HG03097 (cell line): ENCODE results near the gene NFIX.

Experiments
- ATAC-seq: cut with Tn5 transposase; IDR thresholded peaks from one replicate; pipeline ENCODE4 v1.9.1; 2021; ENCODE audit not compliant: unreplicated experiment, low FRiP score

NFIX gene

DNA sequence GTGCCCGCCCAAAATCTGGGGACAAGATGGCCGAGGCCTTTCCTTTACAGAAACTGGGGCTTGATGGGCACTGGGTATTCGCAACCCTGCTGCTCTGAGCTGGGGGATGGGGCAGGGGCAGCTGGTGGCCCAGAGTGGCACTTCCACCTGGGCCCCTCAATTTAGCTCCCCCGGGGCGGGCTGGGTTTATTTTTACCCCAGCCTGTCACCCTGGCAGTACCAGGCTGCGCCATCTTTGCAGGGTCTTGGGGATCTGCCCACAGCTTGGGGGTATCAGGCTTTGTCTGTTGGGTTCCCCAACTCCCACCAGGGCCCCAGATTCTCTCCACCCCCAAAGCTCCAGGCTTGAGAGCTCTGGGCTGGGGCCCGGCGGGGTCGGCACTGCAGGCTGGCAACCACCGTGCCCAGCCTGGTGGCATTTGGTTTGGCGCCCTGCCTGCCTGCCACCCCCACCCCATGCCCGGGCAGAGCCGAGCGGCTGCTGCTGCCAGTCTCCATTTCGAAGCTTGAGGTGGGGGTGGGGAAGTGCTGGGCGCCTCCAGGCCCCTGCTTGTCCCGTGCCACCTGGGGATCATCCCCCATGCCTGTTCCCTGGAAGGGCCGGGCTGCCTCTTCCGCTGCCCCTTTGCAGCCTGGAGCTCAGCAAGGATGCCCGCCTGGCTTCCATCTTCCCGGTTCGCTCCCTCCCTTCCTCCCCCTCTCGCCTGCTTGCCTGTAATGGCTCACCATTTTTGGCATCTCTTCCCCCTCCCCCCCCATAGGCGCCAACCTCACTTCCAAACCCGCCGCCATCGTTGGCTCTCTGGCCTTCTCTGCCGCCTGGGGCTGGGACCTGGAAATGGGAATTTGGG is 11.4 kb downstream of the NFIX start:
- no peak for ATAC-seq

DNA sequence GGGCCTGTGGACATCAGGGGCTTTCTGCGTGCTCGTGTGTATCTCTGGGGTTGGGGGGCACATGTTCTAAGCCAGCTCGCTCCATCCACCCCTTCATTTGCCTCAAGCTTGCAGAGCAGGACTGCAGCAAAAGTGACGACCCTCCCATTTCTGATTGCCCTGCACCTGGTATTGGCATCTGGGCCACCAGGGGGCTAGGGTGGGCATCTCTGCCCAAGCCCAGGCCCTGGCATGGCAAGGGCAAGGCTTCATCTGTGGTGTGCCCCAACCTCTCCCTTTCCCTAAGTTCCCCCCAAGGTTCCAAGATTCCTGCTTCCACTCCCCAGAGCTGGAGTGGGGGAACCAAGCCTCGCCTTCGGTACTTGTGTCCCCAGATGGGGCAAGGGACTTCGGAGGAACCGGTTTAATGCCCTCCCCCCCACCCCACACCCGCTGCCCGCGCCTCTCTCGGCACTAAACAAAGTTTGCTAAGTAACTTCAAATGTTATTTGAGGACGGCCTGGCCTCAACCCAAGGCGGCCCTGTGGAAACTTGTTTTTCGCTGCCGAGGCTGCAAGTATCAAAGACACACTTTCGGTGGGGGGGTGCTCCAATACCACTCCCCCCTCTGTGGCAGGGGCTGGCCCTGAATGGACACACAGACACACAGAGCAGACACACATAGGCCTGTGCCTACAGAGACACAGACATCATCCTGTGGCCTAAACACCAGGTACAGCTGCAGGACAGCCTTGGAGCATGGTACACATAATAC is 12.2 kb downstream of the NFIX start:
- no peak for ATAC-seq

DNA sequence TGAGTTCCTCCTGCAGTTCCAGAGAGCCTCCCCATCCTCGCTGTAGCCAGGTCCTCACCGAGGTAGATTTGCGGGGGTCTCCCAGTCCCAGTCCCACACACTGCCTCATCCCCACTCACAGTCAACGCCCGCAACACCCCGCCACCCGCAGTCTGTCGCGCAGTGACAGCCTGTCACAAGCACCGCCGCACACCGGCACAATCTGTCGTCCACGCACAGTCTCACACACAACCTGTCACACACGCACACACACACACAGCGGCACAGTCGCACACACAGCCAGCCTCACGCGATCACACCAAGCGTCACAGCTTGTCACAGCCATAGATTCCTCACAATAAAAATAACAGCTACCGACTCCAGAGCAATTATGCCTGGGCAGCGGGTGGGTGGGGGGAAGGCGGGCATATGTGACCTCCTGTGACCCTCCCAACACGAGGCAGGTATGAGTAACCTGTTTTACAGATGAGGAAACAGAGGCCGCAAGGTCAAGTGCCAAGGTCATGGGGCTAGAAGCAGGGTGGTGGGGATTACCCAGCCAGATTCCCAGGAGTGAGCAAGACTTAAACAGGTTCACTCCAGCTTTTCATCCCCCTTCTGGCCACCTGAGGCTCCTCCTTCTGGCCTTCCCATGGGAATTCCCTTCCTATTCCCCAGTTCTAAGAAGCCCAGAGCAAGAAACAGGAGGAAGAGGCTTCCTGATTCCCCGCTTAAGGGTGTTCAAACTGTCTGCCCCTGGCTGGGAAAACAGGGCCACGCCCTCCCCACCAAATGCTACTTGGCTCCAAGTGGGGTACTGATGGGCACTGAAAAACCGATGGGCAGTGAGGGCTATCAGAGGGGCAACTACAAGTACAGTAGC is 13.9 kb downstream of the NFIX start:
- ATAC-seq, result no peak

DNA sequence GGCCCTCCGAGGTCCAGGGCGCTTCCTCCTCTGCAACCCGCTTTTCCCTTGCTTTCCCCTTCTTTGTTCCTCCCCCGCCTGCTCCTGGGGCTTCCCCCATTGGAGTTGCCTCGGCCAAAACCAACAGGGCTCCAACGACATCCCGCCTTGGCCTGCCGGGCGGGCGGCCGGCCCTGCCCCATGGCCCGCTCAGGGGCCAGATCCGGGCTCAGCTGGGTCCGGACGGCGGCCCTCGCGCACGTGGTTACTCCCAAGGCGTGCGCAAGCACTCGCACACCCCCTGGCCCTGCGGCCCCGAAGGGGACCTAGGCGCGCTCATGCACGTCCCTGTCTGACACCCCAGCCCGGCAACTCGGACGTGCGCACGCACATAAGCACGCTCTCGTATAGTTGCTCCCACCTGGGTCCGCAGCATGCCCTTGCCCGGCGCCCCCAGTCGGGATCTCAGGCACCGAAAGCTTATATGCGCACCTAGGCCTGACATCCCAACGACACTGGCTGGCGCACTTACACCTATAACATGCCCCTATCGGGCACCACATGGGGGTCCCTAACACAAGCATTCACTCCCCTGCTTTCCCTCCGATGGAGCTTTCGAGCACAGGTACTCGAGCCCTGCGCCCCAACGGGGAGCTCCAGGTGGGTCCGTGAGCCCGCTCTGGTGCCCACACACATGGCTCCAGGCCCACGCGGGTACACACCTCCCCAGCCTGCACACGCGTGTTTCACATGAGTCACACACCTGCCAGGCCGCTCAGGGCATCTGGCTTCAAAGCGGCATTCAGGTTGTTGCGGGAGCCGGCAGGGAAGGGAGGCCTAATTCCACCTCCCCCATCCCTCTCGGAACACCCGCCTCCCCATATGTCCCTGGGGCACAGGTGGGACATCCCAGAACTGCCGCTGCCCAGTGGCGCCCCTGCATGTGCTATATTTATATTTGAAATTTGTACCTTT is 15.0 kb downstream of the NFIX start:
- ATAC-seq, result no peak

DNA sequence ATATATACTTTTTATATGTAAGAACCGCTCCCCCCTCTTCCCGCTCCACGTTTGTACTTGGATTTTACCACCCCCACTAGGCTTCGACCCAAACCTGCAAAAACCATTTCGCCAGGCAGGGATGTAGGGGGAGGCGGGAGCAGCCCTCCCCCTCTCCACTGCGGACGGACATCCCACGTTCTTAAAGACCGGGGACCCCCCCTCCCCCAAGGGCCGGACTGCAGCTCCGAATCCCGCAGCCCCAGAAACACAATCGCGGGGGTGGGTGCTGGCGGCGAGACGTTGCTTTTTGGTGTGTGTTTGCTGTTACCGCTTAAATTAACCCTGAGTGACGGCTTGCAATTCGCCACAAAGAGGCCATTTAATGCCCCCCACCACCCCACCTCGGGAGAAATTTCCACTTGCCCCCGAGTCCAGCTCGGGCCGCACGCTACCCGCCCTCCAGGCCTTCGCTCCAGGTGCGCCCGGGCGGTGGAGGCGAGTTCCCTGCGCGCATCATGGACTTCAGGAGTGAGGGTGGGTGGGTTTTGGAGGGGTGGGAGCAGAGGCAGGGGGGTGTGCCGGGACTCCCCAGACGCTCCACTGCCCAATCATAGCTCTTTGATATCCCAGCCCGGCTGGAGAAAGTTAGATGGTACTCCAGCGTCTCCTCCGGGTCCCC is 15.8 kb downstream of the NFIX start:
- ATAC-seq, result no peak

DNA sequence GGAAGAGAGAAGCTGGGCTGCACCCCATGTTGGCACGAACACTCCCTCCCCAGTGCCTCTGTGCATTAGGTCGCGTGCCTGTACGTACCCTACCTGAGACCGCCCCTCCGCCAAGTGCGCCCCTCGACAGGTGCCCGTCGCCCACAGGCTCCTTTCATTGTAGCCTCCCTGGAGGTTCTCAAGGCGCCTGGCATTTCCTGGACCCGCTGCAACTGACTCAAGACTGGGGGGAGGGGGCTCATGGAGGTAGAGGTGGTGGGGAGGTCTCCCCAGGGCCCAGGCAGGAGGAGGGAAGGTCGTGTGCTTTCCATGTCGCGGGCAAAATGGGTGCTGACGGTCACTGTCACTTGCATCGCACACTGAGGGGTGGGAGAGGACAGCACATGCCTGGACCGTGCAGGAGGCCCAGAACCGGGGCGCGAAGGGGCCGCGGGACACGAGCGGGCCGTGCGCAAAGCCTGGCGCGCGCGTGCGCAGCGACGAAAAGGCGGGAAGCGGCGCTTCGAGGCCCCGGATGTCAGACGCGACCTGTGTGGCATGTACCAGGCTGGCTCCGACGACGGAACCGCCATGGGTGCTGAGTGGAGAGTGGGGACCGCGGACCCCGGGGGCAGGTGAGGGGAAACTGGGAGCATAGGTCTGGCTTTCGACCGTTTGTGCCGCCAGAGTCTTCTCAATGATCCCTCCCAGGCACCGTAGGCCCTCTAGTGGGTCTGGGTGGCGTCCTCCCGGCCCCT is 16.5 kb downstream of the NFIX start:
- no peak for ATAC-seq

DNA sequence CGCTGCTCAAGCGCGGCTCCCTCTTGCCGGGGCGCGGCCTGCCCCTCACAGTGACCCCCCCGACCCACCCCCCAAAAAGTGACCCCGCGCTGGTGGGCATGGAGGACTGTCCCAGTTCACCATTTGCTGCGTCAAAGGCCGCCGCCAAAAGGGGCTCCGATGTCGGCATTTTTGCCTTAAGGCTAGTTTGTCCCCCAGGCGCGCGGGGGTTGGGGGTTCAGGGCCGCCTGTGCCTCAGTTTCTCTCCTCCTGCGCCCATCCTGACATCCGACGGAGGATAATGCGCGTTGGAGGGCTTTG is 17.1 kb downstream of the NFIX start:
- ATAC-seq, result no peak

DNA sequence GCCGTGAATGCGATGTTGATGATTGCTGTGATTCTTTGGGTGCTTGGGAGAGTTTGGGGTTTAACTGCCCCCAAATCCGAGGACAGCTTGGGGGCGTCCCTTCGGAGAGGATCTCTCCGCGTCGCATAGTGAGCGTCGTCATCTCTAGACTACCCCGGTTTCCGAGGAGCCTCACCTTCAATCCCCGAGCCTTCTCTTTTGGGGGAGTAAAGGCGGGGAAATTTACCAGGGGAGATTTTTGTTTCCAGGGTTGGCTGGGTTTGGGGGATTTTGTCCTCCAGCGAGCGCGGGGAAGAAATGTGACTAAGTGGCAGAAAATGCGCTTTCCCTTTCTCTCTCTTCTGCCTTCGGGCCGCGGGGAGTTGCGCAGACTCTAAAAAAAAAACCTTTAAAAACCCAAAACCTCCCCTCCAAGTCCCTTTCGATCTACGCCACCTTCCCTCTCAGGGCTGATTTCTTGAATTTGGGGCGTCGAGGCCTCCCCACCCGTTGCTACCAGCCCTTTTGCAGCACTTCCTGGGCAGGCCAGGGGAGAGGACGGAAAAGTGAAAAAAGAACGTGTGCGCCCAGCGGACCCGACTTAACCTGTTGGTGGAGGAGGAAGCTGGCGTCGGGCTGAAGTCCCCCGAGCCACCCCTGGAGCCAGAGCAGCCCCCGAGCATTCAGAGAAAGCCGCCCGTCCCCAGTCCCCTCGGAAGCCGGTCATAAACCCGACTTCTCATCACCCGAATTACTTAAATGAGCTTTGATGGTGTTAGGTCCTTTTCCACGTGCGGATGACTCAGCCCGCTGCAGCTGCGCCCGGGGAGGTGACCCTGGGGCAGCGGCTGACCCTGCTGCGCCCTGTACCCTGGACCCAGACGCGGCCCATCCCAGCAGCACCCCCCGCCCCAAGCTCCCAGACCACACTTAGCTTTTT is 17.7 kb downstream of the NFIX start:
- no peak for ATAC-seq

DNA sequence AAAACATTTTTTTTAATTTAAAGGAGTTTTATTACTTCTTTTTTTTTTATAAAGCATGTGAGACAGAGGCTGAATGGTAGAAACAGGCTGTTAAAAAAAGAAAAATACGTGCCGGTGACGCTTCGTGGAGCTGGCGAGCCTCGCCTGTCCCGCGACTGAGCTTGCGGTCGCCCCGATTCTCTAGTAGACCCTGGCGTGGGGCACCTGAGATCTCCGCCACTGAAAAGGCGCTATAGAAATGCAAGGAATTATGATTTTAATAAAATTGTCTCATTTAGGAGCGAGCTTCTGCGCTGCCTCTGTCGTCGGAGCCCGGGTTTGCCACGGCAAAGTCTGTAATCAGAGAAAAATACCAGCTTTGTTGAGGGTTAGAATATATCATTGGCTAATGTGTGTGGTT is 18.4 kb downstream of the NFIX start:
- ATAC-seq, result no peak

DNA sequence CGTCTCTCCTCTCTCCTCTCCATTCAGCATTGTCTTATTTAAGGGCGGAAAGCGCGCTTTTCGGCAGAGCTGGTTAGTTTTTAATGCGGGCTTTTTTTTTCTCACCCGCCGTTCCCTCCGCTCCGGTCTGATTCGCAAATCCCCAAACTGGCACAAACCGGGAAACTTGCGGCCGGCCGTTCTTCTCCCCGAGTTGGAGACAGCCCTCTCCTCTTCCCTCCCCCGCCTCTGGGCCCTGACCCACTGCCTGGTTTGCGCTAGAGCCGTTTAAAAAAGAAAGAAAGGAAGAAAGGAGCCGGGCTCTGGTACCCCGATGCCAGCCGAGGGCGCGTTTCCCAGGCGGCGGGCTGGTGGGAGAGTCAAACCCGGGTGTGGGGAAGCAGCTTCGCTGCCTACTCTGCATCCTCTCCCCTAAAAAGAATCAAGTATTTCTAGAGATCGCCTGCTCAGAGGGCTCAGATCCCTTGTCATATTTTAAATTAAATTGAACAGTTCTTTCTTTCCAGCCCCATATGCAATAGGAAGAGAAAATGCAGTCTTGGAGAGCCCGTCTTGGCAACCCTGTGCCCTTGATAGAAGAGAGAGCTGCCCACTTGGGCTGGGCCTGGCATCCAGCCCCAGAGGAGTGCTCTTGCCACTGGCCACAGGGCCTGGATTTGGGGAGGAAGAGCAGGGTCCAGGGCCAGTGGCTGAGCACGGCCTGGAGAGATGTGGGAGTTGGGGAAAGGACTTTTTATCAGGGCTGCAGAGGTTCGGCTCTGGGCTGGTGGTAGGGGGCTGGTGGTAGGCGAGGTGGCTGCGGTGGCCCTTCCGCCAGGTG is 19.0 kb downstream of the NFIX start:
- ATAC-seq, result no peak

DNA sequence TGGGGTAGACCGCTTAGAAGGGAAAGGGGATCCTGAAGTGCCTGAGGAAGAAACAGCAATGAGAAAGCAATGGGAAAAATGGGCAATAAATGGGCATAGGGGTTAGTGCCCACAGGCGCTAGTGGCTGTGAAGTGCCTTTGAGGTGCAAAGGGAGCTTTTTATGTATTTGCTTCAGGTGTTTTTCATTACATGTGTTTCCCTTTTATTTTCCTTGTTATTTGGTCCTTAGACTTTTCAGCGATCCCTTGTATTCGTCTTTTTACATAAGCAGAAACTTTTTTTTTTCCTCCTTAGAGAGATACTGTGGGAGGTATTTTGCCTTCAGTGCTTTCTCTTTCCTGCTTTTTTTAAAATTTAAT is 19.6 kb downstream of the NFIX start:
- no peak for ATAC-seq

DNA sequence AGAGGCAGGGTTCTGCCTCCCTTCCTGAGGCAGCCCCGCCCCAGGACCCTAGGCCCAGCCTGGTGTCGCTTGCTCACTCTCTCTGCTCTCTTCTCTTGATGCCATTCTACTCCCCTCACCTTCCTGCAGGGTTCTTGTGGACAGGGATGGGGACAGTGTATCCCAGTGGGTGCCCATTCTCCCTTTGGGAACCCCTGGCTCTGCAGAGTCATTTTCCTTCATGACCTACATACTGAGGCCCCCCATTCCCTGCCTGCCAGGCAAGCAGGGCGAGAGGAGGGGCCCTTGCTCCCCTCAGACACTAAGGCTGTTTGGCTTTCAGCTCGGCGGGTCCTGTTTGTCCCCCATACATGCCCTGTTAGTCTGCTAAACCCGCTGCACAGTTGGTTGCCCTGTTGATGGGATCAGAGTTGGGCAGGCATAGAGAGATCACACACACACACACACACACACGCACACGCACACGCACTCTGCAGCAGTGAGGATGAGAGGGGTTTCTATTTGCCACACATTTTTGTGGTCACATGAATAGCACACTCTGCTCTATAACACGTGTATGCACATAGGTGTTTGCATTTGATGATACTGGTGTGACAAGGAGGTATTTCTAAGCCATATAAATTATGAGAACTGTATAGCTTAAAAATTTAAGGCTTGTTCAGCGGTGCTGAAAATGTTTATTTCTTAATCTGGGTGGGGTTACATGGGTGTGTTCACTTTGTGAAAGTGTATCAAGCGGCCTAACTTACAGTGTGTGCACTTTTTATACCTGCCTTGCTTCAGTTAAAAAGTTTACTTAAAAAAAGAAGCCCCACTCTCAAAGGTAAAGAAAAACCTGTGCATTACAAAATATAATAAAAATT is 20.3 kb downstream of the NFIX start:
- ATAC-seq, result no peak

DNA sequence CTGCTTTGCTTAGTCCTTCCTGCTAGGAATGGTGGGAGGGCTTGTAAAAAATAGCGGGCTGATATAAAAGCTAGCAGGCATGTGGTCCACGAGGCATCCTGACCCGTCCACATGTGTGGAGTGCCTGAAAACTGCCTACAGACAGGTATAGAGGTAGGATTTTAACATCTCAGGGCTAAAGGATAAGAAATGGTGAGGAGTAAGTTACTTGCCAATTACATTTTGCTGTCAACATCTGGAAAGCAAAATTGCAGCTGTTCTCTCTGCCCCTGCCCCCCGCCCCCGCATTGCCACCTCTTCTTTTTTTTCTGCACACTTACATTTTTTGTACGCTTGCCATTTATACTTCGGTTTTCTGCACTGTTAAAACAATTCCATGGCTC is 21.0 kb downstream of the NFIX start:
- ATAC-seq, result no peak

DNA sequence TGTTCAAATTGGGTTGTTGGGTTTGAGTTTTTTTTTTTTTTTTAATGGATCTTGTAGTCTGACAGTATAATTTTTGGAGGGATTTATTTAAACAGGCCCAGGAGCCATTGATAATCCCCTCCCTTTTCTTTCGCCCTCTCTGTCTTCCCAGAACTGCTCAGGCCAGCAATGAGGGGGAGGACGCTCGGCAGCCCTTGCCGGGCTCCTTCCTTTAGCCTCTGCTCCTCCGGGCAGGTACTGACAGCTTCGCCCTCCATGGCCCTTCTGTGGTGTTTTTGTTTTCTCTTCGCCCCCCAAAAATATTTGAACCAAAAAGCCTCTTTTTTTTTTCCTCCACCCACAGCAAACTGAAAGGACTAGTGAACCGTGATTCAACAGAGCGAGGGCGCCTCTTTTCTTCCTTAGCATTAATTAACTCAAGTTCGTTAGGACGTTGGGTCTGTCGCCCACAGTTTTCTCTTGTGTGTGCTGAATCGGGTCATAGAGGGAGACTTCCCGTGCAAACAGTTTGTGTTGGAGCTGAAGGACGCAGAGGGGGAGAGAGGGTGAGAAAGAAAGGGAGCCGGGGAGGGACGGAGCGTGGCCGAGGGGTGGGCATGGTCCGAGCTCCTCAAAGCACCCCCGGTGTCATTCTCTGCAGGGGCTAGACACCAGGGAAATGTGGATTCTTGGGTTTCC is 21.5 kb downstream of the NFIX start:
- no peak for ATAC-seq

DNA sequence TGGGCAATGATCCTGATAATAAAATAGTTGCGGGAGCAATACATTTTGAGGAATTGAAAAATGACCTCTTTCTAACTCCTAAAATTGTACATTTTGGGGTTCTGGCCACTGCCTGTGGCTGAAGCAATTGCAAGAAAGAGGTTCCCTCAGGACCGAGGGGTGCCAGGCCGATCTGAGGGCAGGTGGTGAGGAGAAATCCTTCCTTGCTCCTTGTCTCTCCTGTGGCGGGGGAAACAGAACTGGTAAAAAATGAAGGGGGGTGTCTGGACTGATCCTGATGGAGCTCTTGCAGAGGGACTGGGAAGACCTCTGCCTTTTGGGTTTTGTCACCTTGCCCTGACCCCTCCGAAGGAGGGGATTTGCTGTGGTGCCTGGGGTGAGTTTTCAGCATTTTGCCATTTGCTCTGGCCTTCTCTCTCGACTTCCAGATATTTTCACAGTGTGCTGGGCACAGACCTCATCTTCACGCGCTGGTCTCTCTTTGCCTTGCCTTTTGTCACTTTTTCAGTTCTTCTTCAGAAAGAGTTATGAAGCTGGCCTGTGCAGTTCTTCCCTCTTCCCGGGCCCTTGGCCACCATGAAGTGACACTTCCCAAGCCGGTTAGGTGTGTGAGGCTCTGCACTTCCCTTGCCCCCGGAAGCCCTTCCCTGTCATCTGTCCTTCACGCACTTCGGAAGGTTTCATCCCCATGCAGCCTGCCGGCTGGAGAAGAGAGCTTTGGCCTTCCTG is 22.2 kb downstream of the NFIX start:
- ATAC-seq, result no peak
